Small intestine (tissue), 7 donors: ENCODE results near the gene IQUB. TPM values are rescaled to one million over a fixed set of nuclear protein-coding genes. Genes with fewer than 3 reads are reported as not detected.
"Not testable (repeated sequence)": the region's sequence is repeated elsewhere in the genome, so short reads cannot be mapped to it uniquely, and the experiment has no call there.

ENCODE experiments used
- DNase-seq, 2 donors: peaks; one replicate each; pipeline versions ENCODE4 v3.0.0 to v3.0.0-alpha.2; 2013
- FAIRE-seq: peaks from 2 replicates; lab custom pipeline; 2012; peaks lifted over from hg19 to GRCh38; lab: Jason Lieb, UNC
- H3K27ac ChIP-seq, 3 donors: one replicate each; pipeline ENCODE4 v1.5.1; 2013; ENCODE audit warnings: low read length in 2 of 3, mild to moderate bottlenecking in 2 of 3, control low read depth in 1 of 3, inconsistent platforms in 1 of 3, low read depth in 1 of 3, moderate library complexity in 1 of 3
- H3K27me3 ChIP-seq, 3 donors: one replicate each; pipeline ENCODE4 v1.6.1; 2013; ENCODE audit warnings: low read length in 3 of 3, inconsistent platforms in 1 of 3; ENCODE audit not compliant: control insufficient read depth in 3 of 3, insufficient read depth in 3 of 3
- H3K36me3 ChIP-seq, 3 donors: one replicate each; pipeline ENCODE4 v1.6.1; 2013; ENCODE audit warnings: low read length in 3 of 3, inconsistent platforms in 1 of 3, low read depth in 1 of 3, mild to moderate bottlenecking in 1 of 3, moderate library complexity in 1 of 3; ENCODE audit not compliant: control insufficient read depth in 3 of 3, insufficient read depth in 2 of 3
- H3K4me1 ChIP-seq, 3 donors: one replicate each; pipeline ENCODE4 v1.6.1; 2013; ENCODE audit warnings: low read length in 2 of 3, inconsistent platforms in 1 of 3, low read depth in 1 of 3, mild to moderate bottlenecking in 1 of 3, moderate library complexity in 1 of 3; ENCODE audit not compliant: control insufficient read depth in 3 of 3, insufficient read depth in 2 of 3
- H3K4me3 ChIP-seq, 3 donors: one replicate each; pipeline ENCODE4 v1.5.1; 2013; ENCODE audit warnings: low read length in 3 of 3, control low read depth in 1 of 3, inconsistent platforms in 1 of 3, low read depth in 1 of 3, mild to moderate bottlenecking in 1 of 3, moderate library complexity in 1 of 3
- H3K9me3 ChIP-seq, 2 donors: one replicate each; pipeline ENCODE4 v1.6.1; 2013; ENCODE audit warnings: low read depth in 1 of 2, low read length in 1 of 2; ENCODE audit not compliant: control insufficient read depth in 2 of 2, insufficient read depth in 1 of 2
- WGBS, 3 donors: extraction: QIAGEN DNeasy Blood & Tissue Kit; methylation state at CpG; one replicate each; pipeline ENCODE4 v1.1.7; 2013; 5-methylcytosine and 5-hydroxymethylcytosine counted together
- polyA plus RNA-seq, 4 donors: library from polyadenylated mRNA; stranded (reverse) in 3 of 4; unstranded in 1 of 4; fragments of 200-250 nt in 3 of 4; fragments of 120-200 nt in 1 of 4; gene quantifications; one replicate each; pipeline versions ENCODE4 v1.2.1 to v1.2.3, GENCODE V29; 2013
- donor health status: healthy with polysubstance abuse.
- donor health status: control.
- donor health status: control.
- donor health status: Bipolar disorder and iron deficiency.
- donor health status: healthy.

IQUB gene
- polyA plus RNA-seq, 4 donors, result 0.03 to 0.22 (median 0.19) TPM; not detected in 1

DNA sequence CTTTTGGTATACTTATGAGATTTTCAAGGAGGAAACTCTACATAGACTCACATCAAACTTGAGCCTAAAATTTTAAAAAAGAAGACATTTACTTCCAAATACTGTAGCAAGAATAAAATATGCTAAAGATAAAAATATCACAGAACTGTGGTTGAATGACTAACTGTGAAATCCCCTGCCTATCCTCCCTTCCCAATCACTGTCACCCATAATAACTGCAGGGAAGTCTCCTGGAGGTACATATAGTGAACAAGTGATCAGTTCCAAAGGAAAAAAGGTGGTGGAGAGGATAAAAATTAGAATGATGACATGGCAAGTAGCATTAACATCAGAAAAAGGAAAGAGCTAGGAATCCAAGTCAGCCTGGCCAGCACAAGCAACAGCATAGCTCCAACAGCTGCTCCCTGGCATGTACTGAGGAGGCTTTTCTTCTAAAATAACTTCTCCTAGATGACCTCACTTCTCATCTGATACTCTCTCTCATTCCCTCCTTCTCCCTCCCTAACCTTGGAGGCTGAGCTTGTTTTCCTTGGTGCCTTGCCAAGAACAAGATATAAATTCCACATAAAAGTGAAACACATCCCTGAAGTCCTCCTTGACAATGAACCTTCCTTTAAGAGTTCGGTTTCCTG, 124.0 kb downstream of the IQUB start:
- 16 to 40% (median 35%) methylated on average over 1 of the region's 1 CpG for WGBS, 3 donors
- no peak overlapping the region for H3K27ac ChIP-seq
- H3K4me3 ChIP-seq, result no peak overlapping the region
- no peaks in the 10 kb centered on the region for H3K9me3 ChIP-seq
- no peaks in the 10 kb centered on the region for H3K27me3 ChIP-seq
- FAIRE-seq (no peak), DNase-seq (no peak)
- no peaks in the 10 kb centered on the region for H3K36me3 ChIP-seq
- no peaks in the 10 kb centered on the region for H3K4me1 ChIP-seq

DNA sequence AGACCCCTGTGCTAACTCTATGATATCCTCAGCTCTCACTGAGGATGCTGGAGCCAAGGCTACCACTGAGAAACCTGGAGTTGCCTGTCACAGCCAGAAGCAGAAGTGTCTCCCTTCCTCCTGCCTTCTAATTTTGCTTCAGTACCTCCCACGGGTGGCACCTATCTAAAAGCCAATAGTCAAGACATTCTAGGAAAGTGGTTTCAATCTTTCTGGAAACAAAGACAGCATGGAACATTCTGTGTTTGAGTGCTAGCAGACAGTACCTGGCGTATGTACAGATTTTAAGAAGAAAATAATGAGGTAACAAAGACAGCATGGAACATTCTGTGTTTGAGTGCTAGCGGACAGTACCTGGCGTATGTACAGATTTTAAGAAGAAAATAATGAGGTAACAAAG, 126.4 kb downstream of the IQUB start:
- not testable (repeated sequence) for H3K4me3 ChIP-seq, H3K4me1 ChIP-seq, H3K36me3 ChIP-seq, H3K27ac ChIP-seq, H3K9me3 ChIP-seq, DNase-seq, H3K27me3 ChIP-seq, FAIRE-seq
- 76 to 88% (median 87%) methylated on average over 4 of the region's 4 CpGs for WGBS, 3 donors

Other genes starting within 250 kb of the IQUB start
- gene NDUFA5, start 23.2 kb upstream of the IQUB start, polyA plus RNA-seq, result 100 to 1,000 TPM in 3 of 4 donors, 10 to 100 TPM in 1; 69.4 to 225 (median 135) TPM
- gene ASB15, start 67.2 kb upstream of the IQUB start, polyA plus RNA-seq, result under 1 TPM in 2 of 4 donors, not detected in 2; 0.01 to 0.12 TPM
- gene LMOD2, start 121.3 kb upstream of the IQUB start, polyA plus RNA-seq, result 1 to 10 TPM in 1 of 4 donors, under 1 TPM in 3; 0.04 to 1.6 (median 0.42) TPM
- gene WASL, start 214.4 kb upstream of the IQUB start, polyA plus RNA-seq, result 10 to 100 TPM; 26.8 to 73.1 (median 36.3) TPM